Lower leg skin (tissue), 4 donors: ENCODE data around the gene LSR. TPM values are rescaled to one million over a fixed set of nuclear protein-coding genes. Genes with fewer than 3 reads are reported as not detected.

Experiments
- DNase-seq, 2 donors: peaks; one replicate each; pipeline ENCODE4 v3.0.0-alpha.2; 2019; ENCODE audit warnings: low spot score in 2 of 2
- H3K4me3 ChIP-seq: fragments of 200-600 bp; sonication (generic); 2 replicates; pipeline ENCODE4 v1.5.1; 2017; ENCODE audit warnings: mild to moderate bottlenecking, low read depth; ENCODE audit not compliant: poor library complexity, severe bottlenecking
- CTCF ChIP-seq, 3 donors: fragments of 450-650 bp; IDR thresholded peaks; one replicate each; pipeline ENCODE4 v1.5.1; 2016; ENCODE audit warnings: antibody characterized with exemption in 3 of 3, mild to moderate bottlenecking in 3 of 3, moderate library complexity in 2 of 3
- POLR2A ChIP-seq, 2 donors: fragments of 450-650 bp; IDR thresholded peaks; one replicate each; pipeline ENCODE4 v1.6.1; 2016 to 2017; ENCODE audit warnings: antibody characterized with exemption in 2 of 2, mild to moderate bottlenecking in 1 of 2, moderate library complexity in 1 of 2
- WGBS, 2 donors: methylation state at CpG; one replicate each; pipeline ENCODE4 v1.1.5; 2018; 5-methylcytosine and 5-hydroxymethylcytosine counted together
- intact Hi-C: fragments of 100-400 bp; cut with DNase I; formaldehyde crosslinking; loops from one replicate; pipeline ENCODE4 v1.15.0; 2023; ENCODE audit warnings: low total_unique reads
- total RNA-seq, 4 donors: library from RNA; depleted of rRNA; stranded (reverse); fragments of >200 nt; gene quantifications; one replicate each; pipeline ENCODE4 v1.1.0, GENCODE V29; 2016

LSR gene
- total RNA-seq, 4 donors from 2014 or later = 79.0 to 115 (median 84.5) TPM

GRCh38 chr19:35295792-35296462 is 47.1 kb downstream of the LSR start:
- 48% methylated on average over 24 of the region's 24 CpGs for WGBS, 2 donors
- H3K4me3 ChIP-seq = no peak overlapping the region
- intact Hi-C loops = no loop called here
- TF ChIP-seq POLR2A (IDR thresholded peaks at IDR 0.05) (no peak), CTCF (IDR thresholded peaks at IDR 0.05) (no peak)
- no peak for DNase-seq

- TF ChIP-seq CTCF (IDR thresholded peaks at IDR 0.05) (no peak), POLR2A (IDR thresholded peaks at IDR 0.05) (no peak)
- 84 to 86% methylated on average over 7 of the region's 7 CpGs for WGBS, 2 donors
- intact Hi-C loops = no loop called here
- no peak for DNase-seq
- H3K4me3 ChIP-seq = no peak overlapping the region
These were observed 48.1 kb downstream of the LSR start for GRCh38 chr19:35296644-35297514.

- no peak for TF ChIP-seq POLR2A (IDR thresholded peaks at IDR 0.05)
- TF ChIP-seq CTCF (IDR thresholded peaks at IDR 0.05) = no peak
- 89% methylated on average over 3 of the region's 3 CpGs for WGBS, 2 donors
- intact Hi-C loops = no loop called here
- no peak overlapping the region for H3K4me3 ChIP-seq
- no peak for DNase-seq
These were observed 48.7 kb downstream of the LSR start for GRCh38 chr19:35297515-35297848.

- intact Hi-C loops = no loop called here
- H3K4me3 ChIP-seq = no peak overlapping the region
- TF ChIP-seq CTCF (IDR thresholded peaks at IDR 0.05) = no peak
- no peak for TF ChIP-seq POLR2A (IDR thresholded peaks at IDR 0.05)
- WGBS, 2 donors = 93 to 100% methylated on average over 2 of the region's 2 CpGs
- DNase-seq = no peak
These were observed 49.1 kb downstream of the LSR start for GRCh38 chr19:35297922-35298321.

GRCh38 chr19:35298561-35298972 is 49.8 kb downstream of the LSR start:
- intact Hi-C loops = no loop called here
- no peak for DNase-seq
- no peak for TF ChIP-seq POLR2A (IDR thresholded peaks at IDR 0.05)
- peak in 1 of 3 donors; percentile 6 for TF ChIP-seq CTCF (IDR thresholded peaks at IDR 0.05)
- H3K4me3 ChIP-seq = no peak overlapping the region
- 90 to 96% methylated on average over 5 of the region's 5 CpGs for WGBS, 2 donors
